Measurements from ENCODE around the gene IPPK. TPM values are rescaled to one million over a fixed set of nuclear protein-coding genes. Genes with fewer than 3 reads are reported as not detected.

IPPK gene
- total and polyA plus RNA-seq, 2 of the 8 experiments (the other 6 are each of a cell fraction or from before 2014, with no cell fraction given): 10.5 to 13.6 TPM

GRCh38 chr9:92613268-92614122 lies 56.4 kb downstream of the IPPK start:
- Histone ChIP-seq H3K27me3 (replicated peaks in 1 of 4; ENCODE audit: control insufficient read depth in 3 of 4, extremely low read depth in 1 of 4, insufficient read depth in 3 of 4, low read length in 3 of 4) (no peaks in the 10 kb centered on the region), H4K20me1 (replicated peaks in 1 of 2; ENCODE audit: control insufficient read depth in 1 of 2, insufficient read depth in 2 of 2, low read length in 2 of 2) (no peaks in the 10 kb centered on the region), H3K4ac (replicated peaks; ENCODE audit: insufficient read length, low read depth, low read length) (no peak overlapping the region), H3K27ac (ENCODE audit: low read depth, low read length) (no peak overlapping the region), H2BK20ac (ENCODE audit: low read length) (no peak overlapping the region), H3K9me3 (ENCODE audit: insufficient read depth in 2 of 2, low read depth in 1 of 2, low read length in 1 of 2) (no peaks in the 10 kb centered on the region), H3K23ac (ENCODE audit: insufficient read length) (no peak overlapping the region), H3K4me2 (ENCODE audit: insufficient read depth in 1 of 2, low read depth in 2 of 2, low read length in 2 of 2) (no peak overlapping the region), H3K4me3 (ENCODE audit: extremely low read depth in 1 of 4, insufficient read depth in 2 of 4, low read depth in 3 of 4, low read length in 4 of 4) (no peak overlapping the region), H3K9ac (replicated peaks in 1 of 4; ENCODE audit: extremely low read depth in 1 of 4, low read depth in 3 of 4, low read length in 3 of 4) (no peak overlapping the region), H3K36me3 (ENCODE audit: control insufficient read depth in 2 of 4, insufficient read depth in 4 of 4, low read length in 3 of 4) (peaks cover 5 to 19% (median 13%) of the 10 kb centered on the region in 4 experiments; a peak in 6 of 8 replicates), H4K5ac (ENCODE audit: insufficient read length, low read depth, low read length) (no peak overlapping the region), H4K91ac (replicated peaks; ENCODE audit: insufficient read length, low read length) (no peak overlapping the region), H2BK120ac (replicated peaks; ENCODE audit: low read depth, low read length) (no peak overlapping the region), H2AFZ (ENCODE audit: low read length) (no peak overlapping the region), H2BK15ac (ENCODE audit: low read length) (no peak overlapping the region), H3K79me1 (ENCODE audit: low read depth, low read length) (no peaks in the 10 kb centered on the region), H2BK12ac (ENCODE audit: low read depth, low read length) (no peak overlapping the region), H3K18ac (ENCODE audit: extremely low read depth, low read length) (no peak overlapping the region), H3K4me1 (replicated peaks in 1 of 4; ENCODE audit: control insufficient read depth in 3 of 4, insufficient read depth in 4 of 4, low read length in 3 of 4) (no peaks in the 10 kb centered on the region), H3K79me2 (ENCODE audit: control insufficient read depth in 1 of 2, insufficient read depth in 2 of 2, low read length in 2 of 2) (no peaks in the 10 kb centered on the region), H2BK5ac (ENCODE audit: low read depth, low read length) (no peak overlapping the region), H3K56ac (replicated peaks; ENCODE audit: insufficient read length, low read depth, low read length) (no peak overlapping the region), H3K23me2 (ENCODE audit: low read depth, low read length) (no peaks in the 10 kb centered on the region), H4K8ac (ENCODE audit: extremely low read depth, insufficient read depth, low read length) (no peak overlapping the region), H2AK5ac (ENCODE audit: low read depth, low read length) (no peak overlapping the region), H3K14ac (ENCODE audit: insufficient read length) (no peak overlapping the region)
- FAIRE-seq: no peak
- 94% methylated on average over 23 of the region's 23 CpGs; no CpG with 5 or more reads in 1 of the 2 experiments for WGBS, 2 experiments (ENCODE audit: extremely low coverage in 1 of 2, insufficient coverage in 1 of 2, insufficient read length in 1 of 2, insufficient replicate concordance in 2 of 2, low coverage in 1 of 2, low lambda C conversion rate in 2 of 2, missing lambda C conversion rate in 1 of 2)
- POLR2A ChIA-PET (ENCODE audit: partially characterized antibody): interaction anchor here (0.8 to 1.3 kb wide), 2 partner anchors 17 to 288 kb away, joined by 3 read pairs; partner anchors contain the start of gene NOL8
- CTCF ChIA-PET (ENCODE audit: partially characterized antibody): interaction anchor here (1.0 kb wide), 1 partner anchor 286 kb away, joined by 3 read pairs; no protein-coding TSS in a partner anchor
- DNase-seq (ENCODE audit: low read depth in 1 of 2, low spot score in 2 of 2): no peak
- TF ChIP-seq EP300 (IDR thresholded peaks at IDR 0.05; ENCODE audit: borderline replicate concordance in 1 of 2, low read depth in 2 of 2, low read length in 2 of 2) (no peak), SP4 (IDR thresholded peaks at IDR 0.05; ENCODE audit: low read length) (no peak), CTCF (IDR thresholded peaks at IDR 0.05; ENCODE audit: control extremely low read depth in 1 of 3, insufficient read depth in 1 of 3, low read depth in 1 of 3, low read length in 3 of 3) (no peak), POLR2AphosphoS5 (IDR thresholded peaks at IDR 0.05; ENCODE audit: low read depth, low read length) (no peak), TAF7 (optimal IDR thresholded peaks at IDR 0.05; ENCODE audit: borderline replicate concordance, low read depth, low read length) (no peak), HDAC6 (IDR thresholded peaks at IDR 0.05; ENCODE audit: low read depth, low read length) (no peak), SAP30 (IDR thresholded peaks at IDR 0.05; ENCODE audit: insufficient read depth, insufficient replicate concordance, low read length) (no peak)

Measured in H1 (cell line).